Measurements from ENCODE around the gene ADAMTSL1.

- TF ChIP-seq CTCF (IDR thresholded peaks at IDR 0.05) (no peak), POLR2A (IDR thresholded peaks at IDR 0.05) (no peak)
These were observed 295.1 kb downstream of the ADAMTSL1 start for GRCh38 chr9:18768951-18769622.
